Eye (tissue), 1 donor: ENCODE data around the gene PLEKHA4.

Experiments used
- DNase-seq: peaks from one replicate; pipeline ENCODE4 v3.0.0-alpha.2; 2015

PLEKHA4 gene

DNA sequence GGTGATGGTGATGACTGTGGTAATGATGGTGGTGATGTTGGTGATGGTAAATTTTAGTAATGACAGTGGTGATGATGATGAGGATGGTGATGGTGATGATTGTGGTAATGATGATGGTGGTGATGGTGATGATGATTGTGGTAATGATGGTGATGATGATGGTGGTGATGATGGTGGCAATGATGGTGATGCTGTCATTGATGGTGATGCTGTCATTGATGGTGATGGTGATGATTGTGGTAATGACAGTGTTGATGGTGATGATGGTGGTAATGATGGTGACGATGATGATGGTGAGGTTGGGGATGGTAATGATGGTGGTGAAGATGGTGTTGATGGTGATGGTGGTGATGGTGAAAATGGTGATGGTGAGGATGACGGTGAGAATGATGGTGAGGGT lies 45.9 kb downstream of the PLEKHA4 start:
- DNase-seq: no peak

DNA sequence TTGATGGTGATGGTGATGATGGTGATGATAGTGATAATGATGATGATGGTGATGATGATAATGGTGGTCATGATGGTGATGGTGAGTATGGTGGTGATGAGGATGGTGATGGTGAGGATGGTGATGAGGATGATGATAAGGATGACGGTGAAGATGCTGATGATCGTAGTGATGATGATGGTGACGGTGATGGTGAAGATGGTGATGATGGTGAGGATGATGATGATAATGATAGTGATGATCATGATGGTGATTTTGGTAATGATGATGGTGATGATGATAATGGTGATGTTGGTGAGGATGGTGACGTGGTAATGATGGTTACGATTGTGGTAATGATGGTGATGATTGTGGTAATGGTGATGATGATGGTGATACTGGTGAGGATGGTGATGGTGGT lies 46.8 kb downstream of the PLEKHA4 start:
- no peak for DNase-seq

DNA sequence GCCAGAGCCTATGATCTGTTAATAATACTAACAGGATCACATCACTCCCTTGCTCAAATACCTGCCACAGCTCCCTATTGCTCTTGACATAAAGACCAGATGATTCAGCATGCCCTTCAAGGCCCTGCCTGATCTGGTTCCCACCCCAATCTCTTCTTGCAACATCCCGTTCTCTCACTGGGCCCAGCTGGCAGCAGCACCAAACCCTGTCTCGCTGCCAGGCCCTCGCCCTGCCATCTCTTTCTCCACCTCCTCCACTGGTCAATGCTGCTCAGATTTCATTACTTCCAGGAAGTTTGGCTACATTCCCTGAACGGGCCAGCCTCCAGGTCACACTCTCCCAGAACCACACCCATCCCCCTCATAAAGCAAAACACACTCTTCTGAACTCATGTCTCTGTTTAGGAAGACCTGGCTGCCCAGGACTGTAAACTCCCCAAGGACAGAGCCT lies 49.0 kb downstream of the PLEKHA4 start:
- no peak for DNase-seq

DNA sequence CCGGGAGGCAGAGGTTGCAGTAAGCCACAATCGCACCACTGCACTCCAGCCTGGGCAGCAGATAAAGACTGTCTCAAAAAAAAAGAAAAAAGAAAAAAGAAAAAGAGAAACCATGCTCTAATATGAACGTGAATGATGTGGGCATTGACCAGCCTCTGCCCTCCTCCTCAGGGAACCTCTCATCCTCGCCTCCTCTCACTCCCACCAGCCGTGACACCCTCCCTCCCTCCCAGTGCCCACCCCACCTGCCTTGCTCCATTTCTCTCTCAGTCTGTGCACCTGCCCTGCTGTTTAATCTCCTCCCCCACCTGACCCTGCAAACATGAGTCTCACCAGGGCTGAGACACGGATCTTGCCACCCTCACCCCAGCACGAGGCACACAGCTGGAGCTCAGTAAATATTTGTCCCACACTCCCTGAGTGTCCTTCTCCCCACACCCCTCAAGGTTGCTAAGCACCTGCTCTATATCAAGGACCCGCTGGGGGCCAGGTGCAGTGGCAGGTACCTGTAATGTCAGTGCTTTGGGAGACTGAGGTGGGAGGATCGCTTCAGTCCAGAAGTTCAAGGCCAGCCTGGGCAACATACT lies 50.1 kb downstream of the PLEKHA4 start:
- DNase-seq: no peak

DNA sequence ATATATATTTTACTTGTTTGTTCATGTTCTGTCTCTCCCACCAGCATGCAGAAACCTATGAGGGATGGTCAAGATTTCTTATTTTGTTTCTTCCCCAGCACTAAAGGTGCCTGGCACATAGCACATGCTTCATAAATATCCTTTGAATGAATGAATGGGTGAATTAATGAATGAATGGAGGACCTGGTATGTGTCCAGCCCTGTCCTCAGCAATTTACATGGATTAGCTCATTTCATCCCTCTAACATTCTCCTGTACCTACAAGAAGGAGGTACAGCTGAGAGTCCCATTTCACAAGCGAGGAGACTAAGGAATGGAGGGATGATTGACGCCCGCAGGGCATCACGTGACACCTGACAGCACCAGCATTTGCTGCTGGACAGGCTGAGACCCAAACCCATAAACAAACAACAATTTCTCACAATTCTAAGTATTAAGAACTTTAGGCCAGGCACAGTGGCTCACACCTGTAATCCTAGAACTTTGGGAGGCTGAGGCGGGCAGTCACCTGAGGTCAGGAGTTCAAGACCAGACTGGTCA lies 50.8 kb downstream of the PLEKHA4 start:
- DNase-seq: no peak

DNA sequence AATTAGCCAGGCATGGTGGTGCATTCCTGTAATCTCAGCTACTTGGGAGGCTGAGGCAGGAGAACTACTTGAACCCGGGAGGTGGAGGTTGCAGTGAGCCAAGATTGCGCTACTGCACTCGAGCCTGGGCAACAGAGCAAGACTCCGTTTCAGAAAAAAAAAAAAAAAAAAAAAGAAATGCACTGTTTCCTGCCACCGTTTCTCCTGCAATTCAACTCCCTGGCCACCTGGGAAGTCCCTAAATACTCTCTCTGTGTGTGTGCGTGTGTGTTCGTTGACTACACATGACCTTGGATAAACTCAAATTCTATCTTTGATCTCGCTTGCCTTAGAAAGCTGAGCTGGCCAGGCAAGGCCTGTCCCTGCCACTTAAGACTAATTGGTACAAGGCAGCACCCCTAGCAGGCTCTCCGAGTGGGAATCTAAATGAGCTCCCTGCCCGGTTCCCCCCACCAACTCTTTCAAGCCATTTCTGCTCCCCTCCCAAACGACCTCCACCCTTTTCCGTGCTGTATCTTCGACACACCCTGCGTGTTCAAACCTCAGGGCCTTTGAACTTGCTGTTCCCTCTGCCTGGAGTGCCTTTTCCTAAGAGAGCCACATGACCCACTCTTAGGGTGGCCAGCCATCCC lies 52.4 kb downstream of the PLEKHA4 start:
- DNase-seq: no peak

DNA sequence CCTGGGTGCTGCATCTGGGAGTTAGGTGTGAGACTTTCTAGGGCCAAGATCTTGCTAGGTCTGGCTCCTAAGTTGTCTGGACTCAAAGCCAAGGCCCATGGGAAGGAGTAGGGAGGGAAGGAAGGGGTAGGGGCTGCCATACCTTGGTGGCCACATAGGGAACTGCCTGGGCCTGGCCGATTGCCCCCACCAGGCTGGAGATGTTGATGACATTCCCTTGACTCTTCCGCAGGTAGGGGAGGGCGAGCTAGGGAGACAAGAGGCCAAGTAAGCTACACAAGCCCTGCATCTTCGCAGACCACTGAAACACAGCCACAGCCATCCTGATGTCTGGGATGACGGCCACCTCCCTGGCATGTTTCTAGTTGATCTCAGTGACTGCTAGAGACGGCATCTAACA lies 53.5 kb downstream of the PLEKHA4 start:
- DNase-seq: no peak

DNA sequence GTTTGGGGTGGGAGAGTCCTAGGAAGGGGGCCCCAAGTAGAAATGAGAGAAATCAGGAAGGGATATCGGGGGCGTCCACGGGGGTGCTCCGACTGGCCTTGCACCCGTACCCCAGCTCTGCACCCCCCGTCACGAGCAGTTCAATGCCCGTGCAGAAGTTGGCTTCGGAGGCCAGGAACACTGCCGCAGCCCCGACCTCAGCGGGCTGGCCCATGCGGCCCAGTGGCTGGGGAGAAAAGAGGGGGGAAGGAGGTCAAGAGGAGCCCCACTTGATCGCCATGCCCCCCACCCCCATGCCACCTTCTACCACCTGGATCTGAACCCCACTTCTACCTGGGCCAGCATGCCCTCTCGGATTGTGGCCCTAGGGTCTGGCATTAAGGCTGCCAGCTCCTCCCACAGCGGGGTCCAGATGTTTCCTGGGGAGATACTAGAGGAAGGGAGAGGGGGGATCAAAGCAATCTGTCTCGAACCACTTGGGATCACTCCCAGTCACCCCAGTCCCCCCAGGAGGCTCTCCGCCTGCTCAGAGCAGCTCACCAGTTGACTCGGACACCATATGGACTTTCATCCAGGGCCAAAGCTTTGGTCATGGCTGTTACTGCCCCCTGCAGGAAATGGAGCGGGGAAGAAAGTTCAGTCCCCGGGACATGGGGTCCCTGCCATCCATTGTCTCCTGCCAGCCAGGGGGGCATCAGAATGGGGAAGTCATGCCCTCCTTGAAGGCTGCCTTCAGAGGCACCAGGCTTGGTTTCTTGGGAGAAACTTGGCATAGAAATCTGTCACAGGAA lies 55.1 kb downstream of the PLEKHA4 start:
- DNase-seq: no peak

DNA sequence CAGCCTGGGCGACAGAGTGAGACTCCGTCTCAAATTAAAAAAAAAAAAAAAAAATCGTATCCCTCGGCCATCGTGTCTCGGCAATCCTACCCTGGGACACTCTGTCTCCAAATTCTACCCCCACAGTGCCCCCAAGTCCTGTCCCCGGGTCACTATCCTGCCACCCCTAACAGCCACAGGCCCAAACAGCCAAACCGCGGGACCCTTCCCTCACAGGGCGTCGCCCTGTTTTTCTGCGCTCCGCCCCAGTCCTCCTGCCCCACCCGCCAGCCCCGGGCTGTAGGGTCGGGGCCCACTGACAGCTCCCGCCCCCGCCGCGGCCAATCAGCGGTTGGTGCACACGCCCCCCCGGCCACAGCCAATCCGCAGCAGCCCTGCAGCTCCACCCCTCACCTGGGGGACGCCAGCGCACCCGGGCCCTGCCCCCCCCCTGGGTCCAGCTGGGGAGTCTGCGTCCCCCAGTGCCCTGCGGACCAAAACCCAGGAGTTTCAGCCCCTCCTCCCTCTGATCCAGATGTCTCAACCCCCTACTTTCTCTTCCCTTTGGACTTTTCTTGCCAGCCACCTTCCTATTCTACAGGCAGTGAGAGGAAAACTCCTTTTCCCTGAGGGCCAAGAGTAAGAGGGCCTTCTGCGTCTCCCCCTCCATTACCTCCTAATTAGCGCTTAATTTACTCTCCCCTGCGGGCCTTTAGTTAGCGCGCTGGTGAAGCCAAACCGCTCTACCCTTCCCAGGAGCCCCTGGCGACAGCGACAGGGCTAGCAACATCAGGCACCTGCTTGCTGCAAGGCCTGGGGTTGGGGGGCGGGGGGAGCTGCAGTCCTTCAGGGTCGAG lies 56.1 kb downstream of the PLEKHA4 start:
- DNase-seq: peak; percentile 86

DNA sequence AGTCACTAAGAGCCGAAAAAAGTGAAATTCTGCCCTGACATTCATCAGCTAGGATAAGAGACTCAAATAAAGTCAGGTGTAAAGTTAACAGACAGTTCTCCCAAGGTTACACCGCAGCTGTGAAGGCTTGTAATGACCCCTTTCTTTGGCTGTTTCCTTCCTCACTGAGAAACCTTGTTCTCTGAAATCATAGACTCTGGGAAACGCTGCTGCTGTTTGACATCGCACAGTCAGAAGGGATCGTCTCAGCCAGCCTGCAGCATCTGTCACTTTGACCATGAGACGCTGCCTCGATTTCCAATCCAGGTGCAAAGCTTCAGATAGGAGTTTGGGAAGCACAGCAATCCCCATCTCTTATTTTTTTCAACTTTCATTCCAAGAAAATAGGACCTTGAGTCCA lies 58.3 kb downstream of the PLEKHA4 start:
- peak; percentile 34 for DNase-seq

DNA sequence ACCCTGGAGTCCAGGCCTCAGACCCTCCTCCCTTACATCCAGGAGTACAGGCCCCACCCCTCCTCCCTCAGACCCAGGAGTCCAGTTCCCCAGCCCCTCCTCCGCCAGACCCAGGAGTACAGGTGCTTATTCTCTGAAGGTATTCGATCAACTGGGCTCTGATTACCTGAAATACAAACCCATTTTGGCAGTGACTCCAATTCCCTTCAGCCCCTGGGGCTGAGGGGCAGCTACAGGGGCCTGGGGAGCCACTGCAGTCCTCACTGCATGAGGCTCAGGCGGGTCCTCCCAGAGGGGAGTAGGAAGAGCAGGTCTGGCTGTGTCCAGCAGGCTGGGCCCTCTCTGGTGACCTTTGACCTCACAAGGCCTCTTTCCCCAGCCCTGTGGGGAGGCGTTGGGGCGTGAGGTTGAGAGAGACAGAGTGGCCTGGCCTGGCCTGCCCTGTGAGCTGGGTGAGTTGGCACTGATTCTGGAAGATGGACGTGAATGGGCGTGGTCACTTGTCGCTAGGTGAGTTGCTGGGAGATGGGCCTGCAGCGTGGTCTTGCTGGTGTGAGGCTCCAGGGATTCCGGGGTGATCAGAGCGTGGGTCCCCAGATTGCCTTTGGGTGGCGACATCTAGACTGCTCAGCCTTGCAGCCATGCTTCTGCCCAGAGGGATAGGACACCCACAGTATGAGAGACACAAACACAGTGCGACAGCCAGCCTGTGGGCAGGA lies 60.7 kb downstream of the PLEKHA4 start:
- no peak for DNase-seq

DNA sequence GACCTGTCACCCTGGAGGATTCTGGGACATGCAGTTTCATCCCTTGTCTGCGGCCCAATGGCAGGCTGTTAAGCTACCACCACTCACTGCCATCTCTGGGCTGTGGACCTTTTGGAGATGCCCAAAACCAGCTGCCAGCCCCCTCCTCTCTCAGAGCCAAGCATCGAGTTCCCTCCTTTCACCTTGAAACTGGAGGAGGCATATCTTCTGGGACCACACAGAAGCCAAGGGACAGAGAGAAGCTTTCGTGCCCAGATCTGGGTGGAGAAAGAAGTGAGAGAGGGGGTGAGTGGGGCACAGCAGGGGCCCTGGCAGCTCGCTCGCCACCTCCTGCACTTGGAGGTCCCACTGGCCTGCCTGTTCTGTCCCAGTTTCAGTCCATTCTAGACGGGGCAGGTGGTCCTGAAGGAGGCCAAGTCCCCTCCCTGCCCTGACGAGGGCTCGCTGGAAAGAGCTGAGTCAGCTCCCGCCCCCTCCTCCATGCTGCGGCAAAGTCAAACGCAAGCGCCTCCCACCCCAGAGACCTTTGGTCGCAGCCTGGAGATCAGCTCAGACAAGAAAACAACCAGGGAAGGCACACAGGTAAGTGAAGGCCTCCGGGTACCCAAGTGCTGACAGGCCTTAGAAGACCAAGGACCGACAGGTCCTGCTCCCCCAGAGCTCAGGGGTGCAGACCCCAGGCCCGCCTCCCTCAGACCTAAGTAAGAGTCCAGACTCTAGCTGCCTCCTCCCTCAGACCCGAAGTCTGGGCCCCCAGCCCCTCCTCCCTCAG lies 61.4 kb downstream of the PLEKHA4 start:
- DNase-seq: no peak

DNA sequence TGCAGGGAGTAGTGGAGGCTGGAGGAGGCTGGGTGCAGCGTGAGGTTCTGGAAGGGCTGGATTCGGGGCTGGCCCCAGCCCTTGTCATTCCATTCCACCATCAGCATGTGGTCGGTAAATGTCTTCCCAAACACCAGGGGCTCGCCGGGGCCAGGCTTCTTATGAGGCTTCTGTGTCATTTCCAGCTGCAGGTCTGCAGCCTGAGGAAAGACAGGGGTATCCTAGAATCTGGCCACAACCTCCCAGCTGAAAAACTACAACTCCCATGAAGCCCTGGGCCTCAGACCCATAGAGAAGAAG lies 61.9 kb downstream of the PLEKHA4 start:
- DNase-seq: peak; percentile 90

DNA sequence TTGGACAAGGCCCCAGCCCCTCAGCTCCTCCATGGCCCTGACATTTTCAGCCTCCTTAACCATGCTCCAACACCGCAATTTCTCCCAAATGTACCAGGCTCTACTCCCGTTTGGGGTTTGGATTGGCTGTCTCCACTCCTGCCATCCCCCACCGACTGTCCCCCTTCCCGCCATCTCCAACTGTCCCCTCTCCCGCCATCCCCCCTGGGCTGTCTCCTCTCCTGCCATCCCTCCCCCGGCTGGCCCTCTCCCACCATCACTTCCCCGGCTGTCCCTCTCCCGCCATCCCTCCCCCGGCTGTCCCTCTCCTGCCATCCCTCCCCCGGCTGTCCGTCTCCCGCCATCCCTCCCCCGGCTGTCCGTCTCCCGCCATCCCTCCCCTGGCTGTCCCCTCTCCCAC lies 63.0 kb downstream of the PLEKHA4 start:
- DNase-seq: no peak

DNA sequence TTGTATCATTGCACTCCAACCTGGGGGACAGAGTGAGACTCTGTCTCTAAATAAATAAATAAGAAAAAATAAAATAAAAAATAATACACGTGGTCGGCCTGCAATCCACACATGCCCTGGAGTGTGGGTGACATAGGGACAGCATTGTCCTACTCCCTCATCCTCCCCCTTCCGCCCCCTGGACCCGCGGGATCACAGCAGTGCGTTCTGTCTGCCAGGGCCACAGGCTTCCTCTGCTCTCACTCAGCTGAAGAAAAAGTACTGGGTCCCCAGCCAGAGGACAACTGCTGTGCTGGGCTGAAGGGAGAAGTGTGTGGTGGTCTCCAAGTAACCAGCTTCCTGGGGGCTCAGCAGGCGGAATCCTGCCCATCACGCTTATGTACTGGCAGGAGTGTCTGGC lies 63.9 kb downstream of the PLEKHA4 start:
- DNase-seq: no peak

DNA sequence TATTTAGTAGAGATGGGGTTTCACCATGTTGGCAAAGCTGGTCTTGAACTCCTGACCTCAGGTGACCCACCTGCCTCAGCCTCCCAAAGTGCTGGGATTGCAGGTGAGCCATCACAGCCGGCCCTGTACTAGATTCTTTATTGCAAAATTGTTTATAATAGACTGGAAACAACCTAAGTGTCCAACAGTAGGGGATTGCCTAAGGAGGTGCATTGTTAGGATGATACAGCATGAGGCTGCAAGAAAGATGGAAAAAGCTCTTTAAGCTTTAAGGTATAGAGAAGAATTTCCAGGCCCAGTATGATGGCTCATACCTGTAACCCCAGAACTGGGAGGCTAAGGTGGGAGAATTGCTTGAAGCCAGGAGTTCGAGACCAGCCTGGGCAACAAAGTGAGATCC lies 65.8 kb downstream of the PLEKHA4 start:
- DNase-seq: no peak

DNA sequence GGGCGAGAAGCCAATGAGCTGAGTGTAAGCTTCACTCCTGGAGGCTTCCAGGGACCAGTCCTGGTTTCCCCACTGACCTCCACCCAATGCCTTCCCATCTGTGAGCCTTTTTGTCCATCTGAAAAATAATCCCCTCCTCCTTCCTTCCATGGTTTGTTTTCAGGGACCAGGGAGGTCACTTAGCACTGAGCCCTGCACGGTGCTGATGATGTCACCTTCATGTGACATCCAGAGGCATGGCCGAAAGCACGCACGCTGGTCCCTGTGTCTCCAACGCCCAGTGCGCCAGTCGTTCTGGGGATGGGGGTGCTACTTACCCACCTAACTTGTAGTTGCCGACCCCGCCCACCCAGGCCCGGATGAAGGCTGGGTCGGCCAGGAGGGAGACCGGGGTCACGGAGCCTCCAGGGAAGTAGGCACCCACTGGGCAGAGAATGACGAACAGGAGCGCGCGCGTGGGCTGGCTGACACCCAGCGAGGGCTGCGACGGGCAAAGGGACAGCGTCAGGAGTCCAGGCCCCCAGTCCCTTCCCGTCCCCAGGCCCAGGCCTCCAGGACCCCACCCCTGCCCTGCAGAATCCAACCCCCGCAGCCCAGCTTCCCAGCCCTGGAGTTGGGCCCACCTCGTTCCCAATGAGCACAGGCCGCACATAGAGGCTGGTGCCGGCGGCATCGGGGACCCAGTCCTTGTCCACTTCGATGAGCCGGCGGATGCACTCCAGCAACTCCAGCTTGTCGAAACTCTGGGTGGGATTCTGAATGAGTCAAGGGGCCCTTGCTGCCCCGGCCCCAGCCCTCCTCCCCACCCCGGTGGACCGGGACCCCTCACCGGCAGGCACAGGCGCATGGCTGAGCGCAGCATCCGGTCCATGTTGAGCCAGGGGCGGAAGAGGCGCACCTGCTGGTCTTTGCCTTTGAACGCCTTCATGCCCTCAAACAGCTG lies 68.8 kb downstream of the PLEKHA4 start:
- no peak for DNase-seq

DNA sequence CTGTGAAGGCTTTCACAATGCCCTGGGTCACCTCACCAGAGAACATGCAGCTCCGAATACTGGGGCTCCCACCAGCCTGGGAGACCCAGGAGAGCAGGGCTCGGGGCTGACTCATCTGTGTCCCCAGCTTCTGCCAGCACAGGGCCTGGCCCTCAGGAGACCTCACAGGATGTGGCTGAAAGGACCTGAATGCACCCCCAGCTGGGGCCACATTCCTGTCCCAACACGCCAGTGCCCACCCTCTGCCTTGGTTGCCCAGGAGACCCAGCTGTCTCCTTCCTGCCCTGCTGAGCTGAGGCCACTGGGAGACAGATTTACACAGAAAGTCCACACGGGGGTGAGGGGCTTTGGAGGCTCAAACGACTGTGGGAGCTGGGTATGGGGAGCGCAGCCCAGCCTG lies 69.5 kb downstream of the PLEKHA4 start:
- DNase-seq: peak; percentile 67

DNA sequence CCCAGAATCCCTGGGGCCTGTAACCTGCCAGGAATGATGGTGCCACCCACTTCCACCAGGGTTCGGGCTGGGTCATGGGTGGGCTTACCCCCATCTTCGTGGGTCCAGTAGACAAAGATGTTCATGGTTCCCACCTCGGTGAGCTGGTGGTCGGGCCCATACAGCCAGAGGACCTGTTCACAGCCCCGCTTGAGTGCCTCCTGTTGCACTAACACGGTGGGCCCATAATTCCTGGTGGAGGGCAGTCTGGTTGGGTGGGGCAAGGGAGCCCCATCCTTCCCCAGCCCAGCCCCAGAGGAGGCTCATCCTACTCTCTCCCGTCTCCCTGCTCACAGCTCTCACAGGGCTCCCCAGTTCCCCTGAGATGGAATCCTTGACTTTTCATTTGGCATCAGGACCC lies 71.3 kb downstream of the PLEKHA4 start:
- no peak for DNase-seq

DNA sequence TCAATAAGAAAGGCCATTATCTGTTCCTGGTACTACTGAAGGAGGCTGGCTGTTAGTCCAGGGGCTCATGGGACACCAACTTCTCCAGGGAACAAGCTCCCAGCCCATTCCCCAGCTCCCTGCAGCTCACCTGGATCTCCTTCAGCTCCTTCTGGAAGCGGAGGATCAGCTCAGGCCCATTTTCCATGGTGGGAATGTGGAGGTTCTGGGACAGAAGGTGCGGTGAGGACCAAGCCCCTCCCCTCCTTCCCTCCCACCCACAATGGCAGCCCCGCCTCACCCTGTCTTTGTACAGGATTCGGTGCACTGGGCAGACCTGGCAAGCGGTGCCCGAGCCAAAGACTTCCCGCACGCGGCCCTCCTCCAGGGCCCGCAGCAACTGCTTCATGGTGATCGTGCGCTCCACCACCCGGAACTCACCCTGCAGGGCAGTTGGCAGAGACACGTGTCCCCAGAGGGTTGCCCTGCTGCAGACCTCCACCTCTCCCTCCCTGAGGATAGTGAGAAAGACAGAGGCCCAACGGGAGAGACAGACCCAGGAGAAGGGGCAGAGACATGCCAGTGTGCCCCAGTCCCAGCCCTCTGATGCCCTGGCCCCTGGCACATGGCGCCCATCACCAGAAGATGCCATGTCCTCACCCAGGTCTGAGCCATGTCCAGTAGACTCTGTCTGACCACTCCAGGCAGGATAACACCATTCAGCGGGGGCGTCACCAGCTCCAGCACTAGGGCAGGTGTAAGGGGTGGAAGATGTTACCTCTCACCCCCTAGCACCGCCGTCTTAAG lies 71.9 kb downstream of the PLEKHA4 start:
- DNase-seq: no peak
